ENCODE results near the gene FGB. TPM values are rescaled to one million over a fixed set of nuclear protein-coding genes. Genes with fewer than 3 reads are reported as not detected.
A peak's percentile ranks its signal among the peaks of the same experiment; 100 is the strongest.

FGB gene
- total and polyA plus RNA-seq, 2 experiments from 2014 or later, result not detected

GRCh38 chr4:154597798-154598774 lies 35.3 kb downstream of the FGB start:
- Histone ChIP-seq H3K79me2 (replicated peaks; ENCODE audit: insufficient read depth) (no peaks in the 10 kb centered on the region), H3K4me2 (no peak overlapping the region), H3K9me2 (ENCODE audit: insufficient read depth) (no peaks in the 10 kb centered on the region), H3K27ac (ENCODE audit: low read depth) (no peak overlapping the region), H3F3A (replicated peaks; ENCODE audit: low read depth) (no peaks in the 10 kb centered on the region), H3K27me3 (ENCODE audit: insufficient read depth) (no peaks in the 10 kb centered on the region), H2AFZ (peak overlapping the region; percentile 70; the same call in 1 of the 2 replicates), H3K4me3 (no peak overlapping the region), H4K20me1 (replicated peaks; ENCODE audit: insufficient read depth) (no peaks in the 10 kb centered on the region), H3K4me1 (ENCODE audit: insufficient read depth) (0 out of 2 replicates have a peak, but pooled peaks cover 3% of the 10 kb centered on the region), H3K36me3 (ENCODE audit: insufficient read depth) (no peaks in the 10 kb centered on the region)
- H3K4me3 Mint-ChIP-seq, result no peak overlapping the region
- DNase-seq (ENCODE audit: low spot score), result no peak
- H3K27ac Mint-ChIP-seq, result no peak overlapping the region
- H3K4me1 Mint-ChIP-seq, result peaks cover 4% of the 10 kb centered on the region; the same call in 1 of the 3 replicates
- H3K9me3 Mint-ChIP-seq, result no peaks in the 10 kb centered on the region
- H3K36me3 Mint-ChIP-seq (ENCODE audit: low read depth), result no peaks in the 10 kb centered on the region
- H3K27me3 Mint-ChIP-seq (ENCODE audit: insufficient read depth, low read depth, poor library complexity), result peaks cover 2% of the 10 kb centered on the region
- TF ChIP-seq ETS1 (IDR thresholded peaks at IDR 0.05), result no peak
- TF ChIP-seq REST (IDR thresholded peaks at IDR 0.05; ENCODE audit: unreplicated experiment), result no peak
- no peak for TF ChIP-seq STAT1 (IDR thresholded peaks at IDR 0.05; ENCODE audit: unreplicated experiment)
- TF ChIP-seq NANOG (IDR thresholded peaks at IDR 0.05; ENCODE audit: borderline replicate concordance), result no peak
- no peak for TF ChIP-seq JUNB (IDR thresholded peaks at IDR 0.05; ENCODE audit: unreplicated experiment)
- TF ChIP-seq ZNF114 (CRISPR knock-in tag; IDR thresholded peaks at IDR 0.05), result no peak
- TF ChIP-seq, protein P1, sequence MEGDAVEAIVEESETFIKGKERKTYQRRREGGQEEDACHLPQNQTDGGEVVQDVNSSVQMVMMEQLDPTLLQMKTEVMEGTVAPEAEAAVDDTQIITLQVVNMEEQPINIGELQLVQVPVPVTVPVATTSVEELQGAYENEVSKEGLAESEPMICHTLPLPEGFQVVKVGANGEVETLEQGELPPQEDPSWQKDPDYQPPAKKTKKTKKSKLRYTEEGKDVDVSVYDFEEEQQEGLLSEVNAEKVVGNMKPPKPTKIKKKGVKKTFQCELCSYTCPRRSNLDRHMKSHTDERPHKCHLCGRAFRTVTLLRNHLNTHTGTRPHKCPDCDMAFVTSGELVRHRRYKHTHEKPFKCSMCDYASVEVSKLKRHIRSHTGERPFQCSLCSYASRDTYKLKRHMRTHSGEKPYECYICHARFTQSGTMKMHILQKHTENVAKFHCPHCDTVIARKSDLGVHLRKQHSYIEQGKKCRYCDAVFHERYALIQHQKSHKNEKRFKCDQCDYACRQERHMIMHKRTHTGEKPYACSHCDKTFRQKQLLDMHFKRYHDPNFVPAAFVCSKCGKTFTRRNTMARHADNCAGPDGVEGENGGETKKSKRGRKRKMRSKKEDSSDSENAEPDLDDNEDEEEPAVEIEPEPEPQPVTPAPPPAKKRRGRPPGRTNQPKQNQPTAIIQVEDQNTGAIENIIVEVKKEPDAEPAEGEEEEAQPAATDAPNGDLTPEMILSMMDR (conservative IDR thresholded peaks at IDR 0.05; ENCODE audit: low read depth in 2 of 2), result no peak
- no peak for TF ChIP-seq ZNF462 (CRISPR knock-in tag; IDR thresholded peaks at IDR 0.05)
- TF ChIP-seq CREB1 (CRISPR knock-in tag; IDR thresholded peaks at IDR 0.05; ENCODE audit: low read depth), result no peak
- no peak for TF ChIP-seq ZNF331 (CRISPR knock-in tag; IDR thresholded peaks at IDR 0.05; ENCODE audit: low read depth)
- no peak for TF ChIP-seq EZH2phosphoT487 (IDR thresholded peaks at IDR 0.05; ENCODE audit: unreplicated experiment)
- no peak for ATAC-seq

Measured in GM23338 (cell line).